ENCODE data around the gene MMRN2.

GRCh38 chr10:86962136-86962980 is 4.9 kb upstream of the MMRN2 start:
- TF ChIP-seq NFRKB (IDR thresholded peaks at IDR 0.05): no peak
- TF ChIP-seq ARNT (IDR thresholded peaks at IDR 0.05): no peak
- TF ChIP-seq CTBP1 (IDR thresholded peaks at IDR 0.05; ENCODE audit: borderline replicate concordance): no peak
